Esophagus muscularis mucosa (tissue), 3 donors: ENCODE results near the gene FKBP9.
"Not testable (repeated sequence)": the region's sequence is repeated elsewhere in the genome, so short reads cannot be mapped to it uniquely, and the experiment has no call there.

Experiments
- CTCF ChIP-seq, 3 experiments: fragments of 200-600 bp in 2 of 3; fragments of 450-650 bp in 1 of 3; sonication (generic) in 2 of 3; IDR thresholded peaks; one replicate each; pipeline ENCODE4 v1.5.1; 2017 to 2019; ENCODE audit warnings: antibody characterized with exemption in 3 of 3, mild to moderate bottlenecking in 2 of 3, moderate library complexity in 1 of 3
- POLR2A ChIP-seq: fragments of 450-650 bp; IDR thresholded peaks from one replicate; pipeline ENCODE4 v1.6.1; 2017; ENCODE audit warnings: antibody characterized with exemption, moderate library complexity, mild to moderate bottlenecking, low read depth
- POLR2AphosphoS5 ChIP-seq, 2 donors: sonication (generic); formaldehyde crosslinking; IDR thresholded peaks; one replicate each; pipeline ENCODE4 v1.6.1; 2017; ENCODE audit warnings: antibody characterized with exemption in 2 of 2

- not testable (repeated sequence) for TF ChIP-seq POLR2A; CTCF (IDR thresholded peaks at IDR 0.05); POLR2AphosphoS5 (IDR thresholded peaks at IDR 0.05)
These were observed 22.7 kb downstream of the FKBP9 start for GRCh38 chr7:32979902-32980301.
